HEK293 (cell line): Measurements from ENCODE around the gene AHRR.

Experiments used
- BCL11A ChIP-seq: fragments of 450-650 bp; formaldehyde crosslinking; IDR thresholded peaks from 2 replicates; pipeline ENCODE4 v1.5.1; 2016; ENCODE audit warnings: low read depth, missing biosample characterization, missing genetic modification characterization
- GLI2 ChIP-seq: fragments of 450-650 bp; formaldehyde crosslinking; IDR thresholded peaks from 2 replicates; pipeline ENCODE4; 2017; ENCODE audit warnings: missing biosample characterization, missing genetic modification characterization, low read depth, borderline replicate concordance
- GLIS2 ChIP-seq: fragments of 450-650 bp; formaldehyde crosslinking; IDR thresholded peaks from 2 replicates; pipeline ENCODE4 v1.5.1; 2016; ENCODE audit warnings: missing biosample characterization, missing genetic modification characterization
- HIC1 ChIP-seq: fragments of 450-650 bp; formaldehyde crosslinking; IDR thresholded peaks from 2 replicates; pipeline ENCODE4 v1.5.1; 2016; ENCODE audit warnings: missing biosample characterization, missing genetic modification characterization
- KLF16 ChIP-seq: fragments of 450-650 bp; formaldehyde crosslinking; IDR thresholded peaks from 2 replicates; pipeline ENCODE4 v1.5.1; 2017; ENCODE audit warnings: missing biosample characterization, missing genetic modification characterization
- PBX3 ChIP-seq: sonication (generic); formaldehyde crosslinking; IDR thresholded peaks from 2 replicates; pipeline ENCODE4 v1.8.1; 2022; ENCODE audit warnings: mild to moderate bottlenecking, moderate library complexity, missing genetic modification reagents
- PRDM1 ChIP-seq: fragments of 450-650 bp; formaldehyde crosslinking; IDR thresholded peaks from 2 replicates; pipeline ENCODE4; 2016; ENCODE audit warnings: missing biosample characterization, missing genetic modification characterization
- PRDM6 ChIP-seq: fragments of 450-650 bp; formaldehyde crosslinking; IDR thresholded peaks from 2 replicates; pipeline ENCODE4 v1.5.1; 2017; ENCODE audit warnings: missing biosample characterization, missing genetic modification characterization
- SP3 ChIP-seq: fragments of 450-650 bp; formaldehyde crosslinking; IDR thresholded peaks from 2 replicates; pipeline ENCODE4 v1.5.1; 2016; ENCODE audit warnings: missing biosample characterization, missing genetic modification characterization
- WT1 ChIP-seq: fragments of 450-650 bp; formaldehyde crosslinking; IDR thresholded peaks from 2 replicates; pipeline ENCODE4 v1.5.1; 2016; ENCODE audit warnings: missing biosample characterization, missing genetic modification characterization
- ZBTB20 ChIP-seq: fragments of 450-650 bp; formaldehyde crosslinking; IDR thresholded peaks from 2 replicates; pipeline ENCODE4 v1.5.1; 2016; ENCODE audit warnings: missing biosample characterization, missing genetic modification characterization
- ZBTB48 ChIP-seq: fragments of 450-650 bp; formaldehyde crosslinking; IDR thresholded peaks from 2 replicates; pipeline ENCODE4 v1.5.1; 2016; ENCODE audit warnings: missing biosample characterization, missing genetic modification characterization
- ZFHX2 ChIP-seq: fragments of 450-650 bp; formaldehyde crosslinking; conservative IDR thresholded peaks from 2 replicates; pipeline ENCODE4 v1.5.1; 2016; ENCODE audit warnings: missing biosample characterization, missing genetic modification characterization
- ZIC2 ChIP-seq: fragments of 450-650 bp; formaldehyde crosslinking; IDR thresholded peaks from 2 replicates; pipeline ENCODE4 v1.5.1; 2016; ENCODE audit warnings: missing biosample characterization, missing genetic modification characterization
- ZNF10 ChIP-seq: fragments of 450-650 bp; formaldehyde crosslinking; IDR thresholded peaks from 2 replicates; pipeline ENCODE4 v1.5.1; 2017; ENCODE audit warnings: missing biosample characterization, missing genetic modification characterization
- ZNF169 ChIP-seq: fragments of 450-650 bp; formaldehyde crosslinking; IDR thresholded peaks from 2 replicates; pipeline ENCODE4 v1.5.1; 2016; ENCODE audit warnings: missing biosample characterization, missing genetic modification characterization
- ZNF324 ChIP-seq: fragments of 450-650 bp; formaldehyde crosslinking; IDR thresholded peaks from 2 replicates; pipeline ENCODE4 v1.5.1; 2016; ENCODE audit warnings: missing biosample characterization, missing genetic modification characterization
- ZNF335 ChIP-seq: fragments of 450-650 bp; formaldehyde crosslinking; conservative IDR thresholded peaks from 2 replicates; pipeline ENCODE4 v1.5.1; 2016; ENCODE audit warnings: missing biosample characterization, missing genetic modification characterization
- ZNF366 ChIP-seq: fragments of 450-650 bp; formaldehyde crosslinking; conservative IDR thresholded peaks from 2 replicates; pipeline ENCODE4 v1.5.1; 2016; ENCODE audit warnings: missing biosample characterization, missing genetic modification characterization
- ZNF473 ChIP-seq: fragments of 450-650 bp; formaldehyde crosslinking; IDR thresholded peaks from 2 replicates; pipeline ENCODE4 v1.5.1; 2017; ENCODE audit warnings: missing biosample characterization, missing genetic modification characterization
- ZNF501 ChIP-seq: fragments of 450-650 bp; formaldehyde crosslinking; IDR thresholded peaks from 2 replicates; pipeline ENCODE4 v1.5.1; 2016; ENCODE audit warnings: missing biosample characterization, missing genetic modification characterization
- ZNF518A ChIP-seq: fragments of 450-650 bp; formaldehyde crosslinking; conservative IDR thresholded peaks from 2 replicates; pipeline ENCODE4 v1.5.1; 2016; ENCODE audit warnings: low read depth, missing biosample characterization, missing genetic modification characterization
- ZNF621 ChIP-seq: fragments of 450-650 bp; formaldehyde crosslinking; IDR thresholded peaks from 2 replicates; pipeline ENCODE4 v1.5.1; 2017; ENCODE audit warnings: missing biosample characterization, missing genetic modification characterization
- ZNF629 ChIP-seq: fragments of 450-650 bp; formaldehyde crosslinking; IDR thresholded peaks from 2 replicates; pipeline ENCODE4 v1.5.1; 2017; ENCODE audit warnings: missing biosample characterization, missing genetic modification characterization
- ZNF777 ChIP-seq: fragments of 450-650 bp; formaldehyde crosslinking; IDR thresholded peaks from 2 replicates; pipeline ENCODE4 v1.5.1; 2017; ENCODE audit warnings: missing biosample characterization, missing genetic modification characterization, borderline replicate concordance
- ZNF792 ChIP-seq: fragments of 450-650 bp; formaldehyde crosslinking; IDR thresholded peaks from 2 replicates; pipeline ENCODE4 v1.5.1; 2016; ENCODE audit warnings: missing biosample characterization, missing genetic modification characterization
- TF ChIP-seq, protein P1 (sequence below): fragments of 450-650 bp; formaldehyde crosslinking; IDR thresholded peaks from 2 replicates; pipeline ENCODE4 v1.5.1; 2016; ENCODE audit warnings: missing biosample characterization, missing genetic modification characterization

AHRR gene

GRCh38 chr5:442335-443238 lies 121.1 kb downstream of the AHRR start, which contains the start of gene EXOC3 (continued):
- TF ChIP-seq, protein P1, sequence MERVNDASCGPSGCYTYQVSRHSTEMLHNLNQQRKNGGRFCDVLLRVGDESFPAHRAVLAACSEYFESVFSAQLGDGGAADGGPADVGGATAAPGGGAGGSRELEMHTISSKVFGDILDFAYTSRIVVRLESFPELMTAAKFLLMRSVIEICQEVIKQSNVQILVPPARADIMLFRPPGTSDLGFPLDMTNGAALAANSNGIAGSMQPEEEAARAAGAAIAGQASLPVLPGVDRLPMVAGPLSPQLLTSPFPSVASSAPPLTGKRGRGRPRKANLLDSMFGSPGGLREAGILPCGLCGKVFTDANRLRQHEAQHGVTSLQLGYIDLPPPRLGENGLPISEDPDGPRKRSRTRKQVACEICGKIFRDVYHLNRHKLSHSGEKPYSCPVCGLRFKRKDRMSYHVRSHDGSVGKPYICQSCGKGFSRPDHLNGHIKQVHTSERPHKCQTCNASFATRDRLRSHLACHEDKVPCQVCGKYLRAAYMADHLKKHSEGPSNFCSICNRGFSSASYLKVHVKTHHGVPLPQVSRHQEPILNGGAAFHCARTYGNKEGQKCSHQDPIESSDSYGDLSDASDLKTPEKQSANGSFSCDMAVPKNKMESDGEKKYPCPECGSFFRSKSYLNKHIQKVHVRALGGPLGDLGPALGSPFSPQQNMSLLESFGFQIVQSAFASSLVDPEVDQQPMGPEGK (tag by site-specific recombination), result peak; percentile 62
- no peak for TF ChIP-seq ZFHX2 (tag by site-specific recombination)
- peak; percentile 53; the same call in 1 of the 2 replicates for TF ChIP-seq ZNF629 (tag by site-specific recombination)
- TF ChIP-seq ZNF366, result no peak
- TF ChIP-seq ZNF621 (tag by site-specific recombination), result no peak
- 0 out of 2 replicates have a peak, but pooled peaks have one; percentile 19 for TF ChIP-seq WT1 (tag by site-specific recombination)
- no peak for TF ChIP-seq PRDM6 (tag by site-specific recombination)
- no peak for TF ChIP-seq ZNF792 (tag by site-specific recombination)
- TF ChIP-seq HIC1 (tag by site-specific recombination), result no peak
- peak; percentile 43; the same call in 1 of the 2 replicates for TF ChIP-seq ZNF777
- peak; percentile 62 for TF ChIP-seq ZNF518A (tag by site-specific recombination)
- peak; percentile 27; the same call in 1 of the 2 replicates for TF ChIP-seq ZBTB20 (tag by site-specific recombination)
- TF ChIP-seq BCL11A (tag by site-specific recombination), result no peak
- TF ChIP-seq PBX3 (CRISPR knock-in tag), result peak; percentile 28; the same call in 1 of the 2 replicates
- peak; percentile 87 for TF ChIP-seq GLIS2 (tag by site-specific recombination)
- no peak for TF ChIP-seq KLF16 (tag by site-specific recombination)
- no peak for TF ChIP-seq ZNF169
- TF ChIP-seq GLI2 (tag by site-specific recombination), result no peak
- peak; percentile 95 for TF ChIP-seq ZNF335 (tag by site-specific recombination)
- TF ChIP-seq ZBTB48, result peak; percentile 58; the same call in 1 of the 2 replicates
- peak; percentile 56 for TF ChIP-seq PRDM1 (tag by site-specific recombination)
- no peak for TF ChIP-seq ZNF10 (tag by site-specific recombination)
- no peak; the same call in 1 of the 2 replicates for TF ChIP-seq ZNF324
- TF ChIP-seq ZIC2 (tag by site-specific recombination), result peak; percentile 51
- peak; percentile 33; the same call in 1 of the 2 replicates for TF ChIP-seq SP3 (tag by site-specific recombination)
- TF ChIP-seq ZNF501 (tag by site-specific recombination), result peak; percentile 58; the same call in 1 of the 2 replicates
- TF ChIP-seq ZNF473 (tag by site-specific recombination), result no peak
